ENCODE results near the gene DMTF1.

- TF ChIP-seq EZH2 (IDR thresholded peaks at IDR 0.05; ENCODE audit: low read length, missing control alignments), result no peak
- peak in 1 of 2 donors; percentile 5 for TF ChIP-seq CTCF (conservative IDR thresholded peaks at IDR 0.05 in 1 of 2, IDR thresholded peaks at IDR 0.05 in 1 of 2; ENCODE audit: low read depth in 1 of 2, low read length in 2 of 2)
These were observed 67.9 kb downstream of the DMTF1 start for GRCh38 chr7:87220026-87220733.

All from fibroblast of lung (primary cell).